Heart left ventricle (tissue), 13 donors: ENCODE results near the gene NUDT12.

Experiments
- CTCF ChIP-seq, 12 donors: fragments of 200-600 bp; sonication (generic) in 4 of 12; IDR thresholded peaks; one replicate each; pipeline versions ENCODE4 v1.5.0 to v1.8.0; 2018 to 2022; ENCODE audit warnings: antibody characterized with exemption in 12 of 12, mild to moderate bottlenecking in 5 of 12
- POLR2A ChIP-seq, 2 donors: fragments of 450-650 bp; IDR thresholded peaks; one replicate each; pipeline ENCODE4 v1.6.1; 2017; ENCODE audit warnings: antibody characterized with exemption in 2 of 2, mild to moderate bottlenecking in 2 of 2, moderate library complexity in 2 of 2
- donor health status: ischemic (EF 13 %, LVEDD 7.1; RV severe dilation, severe dysfunction).
- donor health status: DM: no; HTN: yes; CAD: no.
- donor health status: DM: no; HTN: no; CAD: no.
- donor health status: ischemic (EF 25% LVEDD 6.9; RV normal size, moderate dysfunction).
- donor health status: ischemic (EF 25% LVEDD 5.7; RV mildly dilated, moderate dysfunction).
- donor health status: ischemic (EF 35%, LVEDD 5.7; RV mildly dilated, moderate dysfunction).
- donor health status: nonischemic (EF 11% LVEDD 7.7; RV severe dilation, severe dysfunction).
- donor health status: DM: yes; HTN: yes; CAD: no.
- donor health status: PGD.
- donor health status: ischemic (EF 29% LVEDD 5.4; RV normal size, mild dysfunction).
- donor health status: nonischemic (EF 23%, LVEDD 6.1; RV moderate dilation, normal function).

GRCh38 chr5:103513701-103514100 is 48.9 kb downstream of the NUDT12 start:
- TF ChIP-seq CTCF (IDR thresholded peaks at IDR 0.05): no peak
- no peak for TF ChIP-seq POLR2A (IDR thresholded peaks at IDR 0.05)
